Bone marrow (tissue), 2 donors: Measurements from ENCODE around the gene LILRB2.
"Not testable (repeated sequence)": the region's sequence is repeated elsewhere in the genome, so short reads cannot be mapped to it uniquely, and the experiment has no call there.

Experiments
- DNase-seq, 2 donors: peaks; one replicate each; lab custom pipeline; 2025; lab: John Stamatoyannopoulos, UW

The LILRB2 gene

GRCh38 chr19:54281007-54281728 lies at the start of gene LILRB2:
LILRB2 (minus strand) TSS chr19:54281110; CDS start chr19:54280496, 614 bp downstream.
- DNase-seq: peak in 1 of 2 donors; percentile 69

GRCh38 chr19:54329476-54330165 lies 48.7 kb upstream of the LILRB2 start:
- DNase-seq: no peak

GRCh38 chr19:54328781-54329180 lies 47.9 kb upstream of the LILRB2 start:
- not testable (repeated sequence) for DNase-seq

GRCh38 chr19:54325631-54326030 lies 44.7 kb upstream of the LILRB2 start:
- no peak for DNase-seq

- DNase-seq: peak in 1 of 2 donors; percentile 66
These were observed 44.3 kb upstream of the LILRB2 start for GRCh38 chr19:54325194-54325621.

- no peak for DNase-seq
These were observed 43.2 kb upstream of the LILRB2 start for GRCh38 chr19:54324071-54324470.

- not testable (repeated sequence) for DNase-seq
These were observed 42.0 kb upstream of the LILRB2 start for GRCh38 chr19:54322934-54323333.

- not testable (repeated sequence) for DNase-seq
These were observed 41.4 kb upstream of the LILRB2 start for GRCh38 chr19:54322295-54322694.

GRCh38 chr19:54319892-54320670 lies 39.2 kb upstream of the LILRB2 start:
- no peak for DNase-seq

GRCh38 chr19:54319049-54319448 lies 38.1 kb upstream of the LILRB2 start:
- peak in 1 of 2 donors; percentile 42 for DNase-seq

GRCh38 chr19:54317965-54318240 lies 37.0 kb upstream of the LILRB2 start:
- DNase-seq: no peak

- no peak for DNase-seq
These were observed 36.4 kb upstream of the LILRB2 start for GRCh38 chr19:54317108-54317964.

- no peak for DNase-seq
These were observed 35.8 kb upstream of the LILRB2 start for GRCh38 chr19:54316746-54317107.

- DNase-seq: no peak
These were observed 35.0 kb upstream of the LILRB2 start for GRCh38 chr19:54315956-54316355.

- peak; percentile 51 to 60 for DNase-seq
These were observed 31.8 kb upstream of the LILRB2 start, which contains the start of gene LILRA5 for GRCh38 chr19:54312436-54313377. LILRA5 (minus strand) TSS chr19:54313166; CDS start chr19:54313019, 147 bp downstream.

GRCh38 chr19:54312011-54312410 lies 31.1 kb upstream of the LILRB2 start:
- DNase-seq: no peak

- no peak for DNase-seq
These were observed 30.6 kb upstream of the LILRB2 start for GRCh38 chr19:54311486-54311885.

GRCh38 chr19:54310543-54310942 lies 29.6 kb upstream of the LILRB2 start:
- DNase-seq: no peak

- DNase-seq: no peak
These were observed 28.9 kb upstream of the LILRB2 start for GRCh38 chr19:54309811-54310210.

GRCh38 chr19:54307389-54308020 lies 26.6 kb upstream of the LILRB2 start:
- DNase-seq: no peak
